Stimulated activated memory B cell treated with anti-CD40 and anti-IgM and Interleukin-4, amounts not matched to agents 10 μg/mL and 1 μg/mL and 100 μg/mL, for 72 hours (primary cell): Measurements from ENCODE around the gene GPR42.
"Not testable (repeated sequence)": the region's sequence is repeated elsewhere in the genome, so short reads cannot be mapped to it uniquely, and the experiment has no call there.

Experiments used
- ATAC-seq: fragments of 150-1000 bp; cut with Tn5 transposase; 2 replicates; pipeline ENCODE4 v1.10.0; 2021
- H3K27ac Mint-ChIP-seq: one replicate; pipeline ENCODE4 v1.8.0; 2022; ENCODE audit warnings: mild to moderate bottlenecking, mixed read lengths
- H3K27me3 Mint-ChIP-seq: one replicate; pipeline ENCODE4 v1.8.0; 2022; ENCODE audit warnings: mixed read lengths
- H3K36me3 Mint-ChIP-seq: one replicate; pipeline ENCODE4 v1.8.0; 2022; ENCODE audit warnings: mixed read lengths
- H3K4me1 Mint-ChIP-seq: one replicate; pipeline ENCODE4 v1.8.0; 2022; ENCODE audit warnings: mixed read lengths
- H3K4me3 Mint-ChIP-seq: one replicate; pipeline ENCODE4 v1.8.0; 2022; ENCODE audit warnings: mild to moderate bottlenecking, moderate library complexity, mixed read lengths
- H3K9me3 Mint-ChIP-seq: one replicate; pipeline ENCODE4 v1.8.0; 2022; ENCODE audit warnings: mixed read lengths

Gene GPR42

DNA sequence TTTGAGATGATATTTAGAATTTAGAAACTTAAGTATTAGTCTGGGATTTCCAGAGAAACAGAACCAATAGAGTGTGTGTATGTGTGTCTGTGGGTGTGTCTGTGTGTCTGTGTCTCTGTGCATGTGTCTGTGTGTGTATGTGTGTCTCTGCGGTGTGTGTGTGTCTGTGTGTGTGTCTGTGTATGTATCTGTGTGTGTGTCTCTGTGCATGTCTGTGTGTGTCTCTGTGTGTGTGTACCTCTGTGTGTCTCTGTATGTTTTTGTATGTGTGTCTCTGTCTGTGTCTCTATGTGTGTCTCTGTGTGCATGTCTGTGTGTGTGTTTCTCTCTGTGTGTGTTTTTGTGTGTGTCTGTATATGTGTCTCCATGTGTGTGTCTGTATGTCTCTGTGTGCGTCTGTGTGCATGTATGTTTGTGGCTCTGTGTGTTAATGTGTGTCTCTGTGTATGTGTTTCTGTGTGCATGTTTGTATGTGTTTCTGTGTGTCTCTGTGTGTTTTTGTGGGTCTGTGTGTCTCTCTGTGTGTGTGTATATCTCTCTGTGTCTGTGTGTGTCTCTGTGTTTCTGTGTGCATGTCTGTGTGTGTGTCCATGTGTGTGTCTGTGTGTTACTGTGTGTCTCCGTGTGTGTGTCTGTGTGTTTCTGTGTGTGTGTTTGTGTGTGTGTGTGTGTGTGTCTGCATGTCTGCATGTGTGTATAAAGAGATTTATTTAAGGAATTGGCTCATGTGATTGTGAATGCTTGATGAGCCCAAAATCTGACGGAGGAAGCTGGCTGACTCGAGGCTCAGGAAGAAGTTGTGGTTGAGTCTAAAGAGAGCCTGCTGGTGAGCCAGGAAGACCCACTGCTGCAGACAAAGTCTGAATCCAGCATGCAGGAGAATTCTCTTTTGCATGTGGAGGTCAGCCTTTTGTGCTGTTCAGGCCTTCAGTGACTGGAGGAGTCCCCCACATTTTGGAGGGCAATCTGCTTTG is 22.2 kb downstream of the GPR42 start:
- ATAC-seq: no peak
- Mint-ChIP-seq H3K9me3 (no peaks in the 10 kb centered on the region), H3K4me1 (no peaks in the 10 kb centered on the region), H3K36me3 (no peaks in the 10 kb centered on the region), H3K4me3 (no peak overlapping the region), H3K27ac (no peak overlapping the region), H3K27me3 (no peaks in the 10 kb centered on the region)

DNA sequence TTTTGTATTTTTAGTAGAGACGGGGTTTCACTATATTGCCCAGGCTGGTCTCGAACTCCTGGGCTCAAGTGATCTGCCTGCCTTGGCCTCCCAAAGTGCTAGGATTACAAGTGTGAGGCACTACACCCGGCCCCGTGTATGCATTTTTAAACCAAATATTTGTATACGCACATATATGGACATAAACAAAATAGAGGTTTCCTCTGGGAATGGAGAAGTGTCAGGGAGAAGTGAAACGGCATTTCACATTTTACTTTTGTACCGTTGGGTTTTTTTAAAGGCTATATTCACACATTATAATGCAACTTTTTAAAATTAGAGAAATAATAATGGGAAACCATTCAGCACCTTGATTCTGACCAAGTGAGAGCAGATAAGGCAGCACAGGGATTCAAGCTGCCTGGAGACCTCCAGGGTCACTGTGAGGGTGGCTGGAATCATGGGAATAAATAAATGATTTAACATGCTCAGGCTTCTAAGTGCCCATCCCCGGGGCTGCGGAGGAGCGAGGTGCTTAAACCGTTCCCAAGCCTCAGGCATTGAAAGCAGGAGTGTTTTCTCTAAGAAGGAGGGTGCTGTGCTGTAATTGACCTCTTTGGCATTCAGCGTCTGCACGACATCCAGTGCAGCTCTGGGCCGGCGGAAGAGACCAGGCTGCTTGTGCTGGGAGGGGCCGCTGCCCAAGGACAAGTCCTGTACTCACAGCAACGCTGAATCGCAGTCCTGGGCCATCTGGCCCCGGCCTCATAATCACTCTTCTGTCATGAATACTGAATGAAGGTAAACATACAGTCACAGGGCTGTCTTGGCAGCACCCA is 24.7 kb downstream of the GPR42 start:
- H3K36me3 Mint-ChIP-seq: no peaks in the 10 kb centered on the region
- no peaks in the 10 kb centered on the region for H3K4me1 Mint-ChIP-seq
- no peak for ATAC-seq
- no peak overlapping the region for H3K4me3 Mint-ChIP-seq
- H3K9me3 Mint-ChIP-seq: no peaks in the 10 kb centered on the region
- H3K27me3 Mint-ChIP-seq: peaks cover 14% of the 10 kb centered on the region
- no peak overlapping the region for H3K27ac Mint-ChIP-seq

DNA sequence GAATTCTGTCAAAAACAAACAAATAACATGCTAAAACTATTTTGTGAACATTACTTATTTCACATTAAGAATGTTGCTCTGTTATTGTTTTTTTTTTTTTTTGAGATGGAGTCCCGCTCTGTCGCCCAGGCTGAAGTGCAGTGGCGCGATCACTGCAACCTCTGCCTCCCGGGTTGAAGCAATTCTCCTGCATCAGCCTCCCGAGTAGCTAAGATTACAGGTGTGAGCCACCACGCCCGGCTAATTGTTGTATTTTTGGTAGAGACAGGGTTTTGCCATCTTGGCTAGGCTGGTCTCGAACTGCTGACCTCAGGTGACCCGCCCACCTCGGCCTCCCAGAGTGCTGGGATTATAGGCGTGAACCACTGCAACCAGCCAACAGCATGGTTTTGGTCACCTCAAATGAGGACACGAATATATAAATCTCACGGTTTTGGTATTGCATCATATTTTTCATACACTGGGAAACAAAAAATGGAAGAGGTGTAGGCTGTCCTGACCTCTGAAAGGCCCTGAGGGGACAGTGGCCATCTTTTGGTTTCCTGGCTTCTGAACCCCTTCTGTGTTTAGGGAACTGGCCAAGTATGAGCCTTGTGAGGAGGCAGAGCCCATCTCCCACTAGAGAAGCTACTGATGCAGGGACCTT is 25.5 kb downstream of the GPR42 start:
- Mint-ChIP-seq H3K4me3 (no peak overlapping the region), H3K27ac (no peak overlapping the region), H3K4me1 (peaks cover 2% of the 10 kb centered on the region), H3K9me3 (no peaks in the 10 kb centered on the region), H3K36me3 (no peaks in the 10 kb centered on the region), H3K27me3 (peaks cover 20% of the 10 kb centered on the region)
- no peak for ATAC-seq

DNA sequence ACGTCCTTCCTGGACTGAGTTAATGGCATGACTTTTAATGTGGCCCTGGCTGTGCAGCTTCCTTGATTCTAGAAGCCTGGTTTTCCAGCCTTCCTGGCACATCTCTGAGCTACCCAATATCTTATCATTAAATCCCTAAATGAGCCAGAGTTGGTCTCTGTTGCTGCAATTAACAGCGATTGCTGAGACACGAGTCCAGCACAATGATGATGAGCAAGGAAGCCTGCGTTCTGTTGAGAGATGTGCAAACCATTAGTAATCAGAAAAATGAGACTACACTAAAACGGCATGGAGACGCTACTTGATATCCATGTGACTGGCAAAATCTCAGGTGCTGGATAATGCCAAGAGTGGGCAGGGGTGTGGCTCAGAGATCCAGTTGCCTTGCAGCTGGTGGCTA is 26.2 kb downstream of the GPR42 start:
- Mint-ChIP-seq H3K27me3 (peaks cover 25% of the 10 kb centered on the region), H3K27ac (no peak overlapping the region), H3K36me3 (no peaks in the 10 kb centered on the region), H3K4me3 (no peak overlapping the region), H3K4me1 (peaks cover 9% of the 10 kb centered on the region), H3K9me3 (no peaks in the 10 kb centered on the region)
- ATAC-seq: no peak

DNA sequence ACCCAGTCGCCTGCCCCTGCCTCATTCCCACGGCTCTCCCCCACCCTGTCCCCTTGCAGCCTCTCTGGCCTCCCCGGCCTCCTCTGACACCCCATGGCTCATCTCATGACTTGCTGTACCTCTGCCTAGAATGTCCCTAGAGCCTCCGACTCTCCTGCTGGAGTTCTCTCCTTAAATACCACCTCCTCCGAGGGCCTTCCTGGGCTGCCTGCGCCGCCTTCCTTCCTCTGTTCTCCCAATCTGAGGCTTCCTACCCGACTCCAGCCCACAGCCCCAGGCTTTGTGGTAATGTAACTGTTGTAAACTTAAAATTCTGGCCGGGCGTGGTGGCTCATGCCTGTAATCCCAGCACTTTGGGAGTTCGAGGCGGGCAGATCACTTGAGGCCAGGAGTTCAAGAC is 27.7 kb downstream of the GPR42 start:
- Mint-ChIP-seq H3K9me3 (no peaks in the 10 kb centered on the region), H3K4me1 (peaks cover 10% of the 10 kb centered on the region), H3K27ac (no peak overlapping the region), H3K4me3 (no peak overlapping the region), H3K27me3 (peaks cover 25% of the 10 kb centered on the region), H3K36me3 (no peaks in the 10 kb centered on the region)
- ATAC-seq: no peak

DNA sequence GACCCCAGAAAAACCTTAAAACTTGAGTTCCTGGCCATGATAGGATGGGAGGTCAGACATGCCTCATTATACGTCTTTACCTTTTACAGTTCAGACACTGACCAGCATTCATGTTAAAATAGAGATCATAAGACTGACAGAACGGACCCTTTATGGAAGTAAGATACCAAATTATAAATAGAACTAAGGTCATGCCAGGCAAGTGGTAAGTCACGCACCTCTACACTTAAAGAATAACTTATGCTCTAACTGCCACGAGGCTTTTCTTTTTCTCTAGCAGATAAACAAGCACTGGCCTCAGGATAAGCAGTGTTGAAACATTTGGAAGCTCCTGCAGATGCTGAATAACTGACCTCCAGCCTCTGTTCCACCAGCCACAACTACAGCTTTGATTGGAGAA is 28.4 kb downstream of the GPR42 start:
- Mint-ChIP-seq H3K9me3 (no peaks in the 10 kb centered on the region), H3K36me3 (no peaks in the 10 kb centered on the region), H3K27me3 (peaks cover 25% of the 10 kb centered on the region), H3K4me1 (peaks cover 10% of the 10 kb centered on the region), H3K4me3 (no peak overlapping the region), H3K27ac (no peak overlapping the region)
- no peak for ATAC-seq

DNA sequence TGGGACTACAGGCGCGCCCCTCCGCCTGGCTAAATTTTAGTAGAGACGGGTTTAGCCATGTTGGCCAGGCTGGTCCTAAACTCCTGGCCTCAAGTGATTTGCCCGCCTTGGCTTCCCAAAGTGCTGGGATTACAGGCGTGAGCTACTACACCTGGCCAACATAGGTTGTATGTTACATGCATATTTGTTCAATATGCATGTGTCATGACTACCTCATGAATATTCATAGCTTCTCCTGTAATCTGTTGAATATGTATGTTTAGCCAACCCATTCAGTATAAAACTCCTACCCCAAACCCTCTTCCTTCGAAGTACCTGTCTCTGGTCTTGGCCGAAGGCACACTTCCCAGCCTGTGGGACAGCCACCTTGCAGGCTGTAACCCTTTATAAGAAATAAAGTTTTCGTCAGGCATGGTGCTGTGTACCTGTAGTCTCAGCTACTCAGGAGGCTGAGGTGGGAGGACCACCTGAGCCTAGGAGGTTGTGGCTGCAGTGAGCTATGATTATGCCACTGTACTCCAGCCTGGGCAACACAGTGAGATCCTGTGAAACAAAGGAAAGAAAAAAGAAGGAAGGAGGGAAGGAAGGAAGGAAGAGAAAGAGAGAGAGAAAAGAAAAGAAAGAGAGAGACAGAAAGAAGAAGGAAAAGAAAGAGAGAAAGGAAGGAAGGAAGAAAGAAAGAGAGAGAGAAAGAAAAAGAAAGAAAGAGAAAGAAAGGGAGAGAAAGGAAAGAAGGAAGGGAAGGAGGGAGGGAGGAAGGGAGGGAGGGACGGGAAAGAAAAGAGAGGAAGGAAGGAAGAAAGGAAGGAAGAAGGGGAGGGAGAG is 29.3 kb downstream of the GPR42 start:
- H3K27me3 Mint-ChIP-seq: peaks cover 25% of the 10 kb centered on the region
- H3K27ac Mint-ChIP-seq: no peak overlapping the region
- peaks cover 10% of the 10 kb centered on the region for H3K4me1 Mint-ChIP-seq
- no peak overlapping the region for H3K4me3 Mint-ChIP-seq
- no peaks in the 10 kb centered on the region for H3K9me3 Mint-ChIP-seq
- no peak for ATAC-seq
- H3K36me3 Mint-ChIP-seq: no peaks in the 10 kb centered on the region

DNA sequence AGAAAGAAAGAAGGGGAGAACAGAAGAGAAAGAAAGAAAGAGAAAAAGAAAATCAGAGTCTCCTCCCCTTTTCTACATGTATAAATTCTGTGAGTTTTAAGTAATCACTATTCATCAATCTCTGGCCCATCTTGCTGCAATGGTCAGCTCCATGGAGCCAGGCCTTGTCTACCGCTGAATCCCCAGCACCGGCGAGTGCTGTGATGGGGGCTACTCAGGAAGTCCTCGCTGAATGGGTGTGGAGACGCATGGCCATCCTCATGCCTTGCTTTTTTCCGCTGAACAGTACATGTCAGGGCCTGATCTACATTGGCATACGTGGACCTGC is 29.9 kb downstream of the GPR42 start:
- ATAC-seq: no peak
- Mint-ChIP-seq H3K9me3 (no peaks in the 10 kb centered on the region), H3K4me1 (peaks cover 10% of the 10 kb centered on the region), H3K4me3 (no peak overlapping the region), H3K27me3 (peaks cover 30% of the 10 kb centered on the region), H3K27ac (no peak overlapping the region), H3K36me3 (no peaks in the 10 kb centered on the region)

DNA sequence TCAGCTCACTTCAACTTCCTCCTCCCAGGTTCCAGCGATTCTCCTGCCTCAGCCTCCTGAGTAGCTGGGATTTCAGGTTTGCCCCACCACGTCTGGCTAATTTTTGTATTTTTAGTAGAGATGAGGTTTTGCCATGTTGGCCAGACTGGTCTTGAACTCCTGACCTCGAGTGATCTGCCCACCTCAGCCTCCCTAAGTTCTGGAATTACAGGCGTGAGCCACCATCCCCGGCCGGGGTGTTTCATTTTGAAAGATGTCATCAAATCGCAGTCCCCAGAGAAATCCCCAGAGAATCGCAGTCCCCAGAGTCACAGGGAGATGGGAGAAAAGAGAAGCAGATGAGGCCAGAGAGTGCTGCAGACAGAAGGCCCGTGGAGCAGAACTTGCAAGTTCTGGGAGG is 30.5 kb downstream of the GPR42 start:
- peaks cover 10% of the 10 kb centered on the region for H3K4me1 Mint-ChIP-seq
- not testable (repeated sequence) for H3K36me3 Mint-ChIP-seq, ATAC-seq, H3K4me3 Mint-ChIP-seq, H3K27ac Mint-ChIP-seq, H3K9me3 Mint-ChIP-seq
- H3K27me3 Mint-ChIP-seq: peaks cover 35% of the 10 kb centered on the region

DNA sequence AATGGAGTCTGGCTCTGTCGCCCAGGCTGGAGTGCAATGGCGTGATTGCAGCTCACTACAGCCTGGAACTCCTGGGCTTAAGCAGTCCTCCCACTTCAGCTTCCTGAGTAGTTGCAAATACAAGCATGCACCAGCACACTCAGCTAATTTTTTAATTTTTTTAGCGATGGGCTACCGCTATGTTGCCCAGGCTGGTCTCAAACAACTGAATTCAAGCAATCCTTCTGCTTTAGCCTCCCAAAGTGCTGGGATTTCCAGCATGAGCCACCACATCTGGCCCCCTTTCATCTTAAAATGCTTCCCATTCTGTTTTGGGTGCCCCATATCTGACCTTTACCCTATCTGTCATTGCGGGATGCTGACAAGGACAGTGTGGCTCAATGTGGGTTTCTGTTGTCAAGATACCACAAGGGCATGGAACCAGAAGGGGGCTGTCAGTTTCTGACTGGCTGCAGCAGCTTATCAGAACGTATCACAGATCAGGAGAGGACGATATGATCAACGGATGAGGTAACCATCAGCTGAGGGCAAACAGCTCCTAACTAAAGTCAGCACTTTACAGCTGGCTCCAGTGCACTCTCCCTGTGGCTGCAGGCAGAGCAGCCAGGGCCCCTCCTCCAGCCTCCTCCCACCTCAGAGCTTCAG is 32.4 kb downstream of the GPR42 start:
- Mint-ChIP-seq H3K27ac (no peak overlapping the region), H3K9me3 (no peaks in the 10 kb centered on the region), H3K27me3 (peaks cover 35% of the 10 kb centered on the region), H3K4me3 (no peak overlapping the region), H3K4me1 (peaks cover 14% of the 10 kb centered on the region), H3K36me3 (no peaks in the 10 kb centered on the region)
- no peak for ATAC-seq

DNA sequence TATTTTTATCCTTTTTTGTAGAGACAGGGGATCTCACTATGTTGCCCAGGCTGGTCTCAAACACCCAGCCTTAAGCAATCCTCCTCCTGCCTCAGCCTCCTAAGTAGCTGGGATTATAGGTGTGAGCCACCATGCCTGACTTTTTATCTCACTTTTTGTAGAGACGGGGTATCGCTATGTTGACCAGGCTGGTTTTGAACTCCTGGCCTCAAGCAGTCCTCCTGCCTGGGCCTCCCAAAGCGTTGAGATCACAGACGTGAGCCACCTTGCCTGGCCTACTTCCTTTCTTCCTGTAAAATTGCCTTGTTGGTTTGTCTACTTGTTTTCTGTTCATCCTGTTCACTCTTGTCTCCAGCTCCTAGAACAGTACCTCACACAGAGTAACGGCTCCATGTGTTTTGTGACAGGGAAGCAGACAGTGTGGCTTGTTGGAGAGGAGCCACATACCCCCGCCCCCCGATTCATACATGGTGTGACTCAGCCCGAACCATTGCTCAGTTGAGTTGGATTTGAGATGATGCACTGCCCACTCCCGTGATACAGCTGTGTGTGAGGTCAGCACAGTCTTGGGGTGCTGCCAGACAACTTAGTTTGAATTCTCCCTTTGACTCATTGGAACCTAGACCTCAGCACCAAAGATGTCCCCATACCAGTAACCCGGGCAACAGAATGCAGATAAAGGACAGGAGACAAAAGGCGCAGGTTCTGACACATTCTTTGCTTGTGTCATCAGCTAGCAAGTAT is 34.2 kb downstream of the GPR42 start:
- no peaks in the 10 kb centered on the region for H3K9me3 Mint-ChIP-seq
- no peak overlapping the region for H3K4me3 Mint-ChIP-seq
- peak; percentile 74 for ATAC-seq

DNA sequence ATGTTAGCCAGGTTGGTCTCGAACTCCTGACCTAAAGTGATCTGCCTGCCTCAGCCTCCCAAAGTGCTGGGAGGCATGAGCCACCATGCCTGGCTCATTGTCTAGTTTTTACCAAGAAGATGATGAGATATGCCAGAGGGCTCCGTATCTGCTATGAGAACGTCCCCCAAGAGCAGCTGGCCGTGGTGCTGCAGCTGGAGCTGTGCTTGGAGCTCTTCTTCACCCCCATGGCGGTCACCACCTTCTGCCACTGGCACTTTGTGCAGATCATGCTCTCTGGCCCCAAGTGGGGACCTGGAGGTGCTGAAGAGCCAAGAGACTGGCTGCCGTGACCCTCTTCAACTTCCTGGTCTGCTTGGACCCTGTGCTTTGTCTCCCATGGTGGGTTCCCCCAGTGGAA is 36.8 kb downstream of the GPR42 start:
- Mint-ChIP-seq H3K9me3 (no peaks in the 10 kb centered on the region), H3K36me3 (no peaks in the 10 kb centered on the region), H3K4me3 (no peak overlapping the region), H3K4me1 (peaks cover 12% of the 10 kb centered on the region), H3K27me3 (peaks cover 10% of the 10 kb centered on the region), H3K27ac (no peak overlapping the region)
- ATAC-seq: no peak

More for the DNA sequence above, 34.2 kb downstream of the GPR42 start:
- Mint-ChIP-seq H3K27ac (no peak overlapping the region), H3K4me1 (peaks cover 22% of the 10 kb centered on the region), H3K27me3 (peaks cover 26% of the 10 kb centered on the region), H3K36me3 (no peaks in the 10 kb centered on the region)

DNA sequence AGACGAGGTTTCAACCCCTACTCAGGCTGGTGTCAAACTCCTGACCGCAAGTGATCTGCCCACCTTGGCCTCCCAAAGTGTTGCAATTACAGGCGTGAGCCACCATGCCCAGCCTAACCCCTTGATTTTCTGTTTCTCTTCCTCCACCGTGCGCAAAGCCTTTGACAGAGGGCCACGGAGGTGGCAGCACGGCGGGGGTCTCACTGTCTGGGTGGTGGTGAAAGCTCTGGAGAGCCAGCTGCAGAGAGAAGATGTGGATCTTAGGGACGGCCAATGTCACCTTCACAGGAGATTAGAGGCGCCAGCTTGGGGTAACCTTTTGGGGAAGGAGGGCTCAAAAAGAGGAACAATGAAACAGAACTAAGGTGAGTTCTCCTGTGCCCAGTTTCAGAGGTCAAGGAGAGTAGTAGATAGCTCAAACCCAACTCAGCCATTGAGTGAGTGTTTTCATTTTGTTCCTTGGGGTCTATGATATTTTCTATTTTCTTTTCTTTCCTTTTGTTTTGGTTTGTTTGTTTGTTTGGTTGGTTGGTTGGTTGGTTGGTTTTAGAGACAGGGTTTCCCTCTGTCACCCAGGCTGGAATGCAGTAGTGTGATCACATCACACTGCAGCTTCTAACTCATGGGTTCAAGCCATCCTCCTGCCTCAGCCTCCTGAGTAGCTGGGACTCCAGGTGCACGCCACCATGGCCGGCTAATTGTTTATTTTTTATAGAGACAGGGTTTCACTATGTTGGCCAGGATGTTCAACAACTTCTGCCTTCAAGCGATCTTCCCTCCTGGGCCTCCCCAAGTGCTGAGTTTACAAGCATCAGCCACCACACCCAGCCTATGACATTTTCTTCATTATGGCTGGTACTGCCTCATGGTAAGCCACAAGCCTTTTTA is 37.7 kb downstream of the GPR42 start:
- peak; percentile 92 for ATAC-seq
- peaks cover 10% of the 10 kb centered on the region for H3K27me3 Mint-ChIP-seq
- no peaks in the 10 kb centered on the region for H3K36me3 Mint-ChIP-seq
- peak overlapping the region; percentile 14 for H3K27ac Mint-ChIP-seq
- H3K4me3 Mint-ChIP-seq: no peak overlapping the region
- no peaks in the 10 kb centered on the region for H3K9me3 Mint-ChIP-seq
- peaks cover 12% of the 10 kb centered on the region for H3K4me1 Mint-ChIP-seq
